H9 (cell line): ENCODE data around the gene ABCB1. TPM values are rescaled to one million over a fixed set of nuclear protein-coding genes. Genes with fewer than 3 reads are reported as not detected.

Source experiments
- DNase-seq: peaks from one replicate; pipeline ENCODE4 v3.0.0-alpha.2; 2017
- H2AFZ ChIP-seq: one replicate; pipeline ENCODE4 v1.6.1; 2013; ENCODE audit warnings: mild to moderate bottlenecking, low read length, control low read depth, moderate library complexity
- H2AK5ac ChIP-seq: 2 replicates; pipeline ENCODE4 v1.6.1; 2013; ENCODE audit warnings: low read length, control low read depth, mixed read lengths; ENCODE audit not compliant: insufficient read length
- H2BK120ac ChIP-seq: one replicate; pipeline ENCODE4 v1.6.1; 2013; ENCODE audit warnings: low read depth, mild to moderate bottlenecking, low read length, control low read depth, inconsistent platforms; ENCODE audit not compliant: poor library complexity, severe bottlenecking
- H2BK12ac ChIP-seq: 2 replicates; pipeline ENCODE4 v1.6.1; 2013; ENCODE audit warnings: low read length, control low read depth, mixed read lengths, low read depth; ENCODE audit not compliant: insufficient read length
- H2BK15ac ChIP-seq: 2 replicates; pipeline ENCODE4 v1.6.1; 2013; ENCODE audit warnings: low read depth, low read length, control low read depth
- H2BK20ac ChIP-seq: one replicate; pipeline ENCODE4 v1.6.1; 2013; ENCODE audit warnings: low read depth, mild to moderate bottlenecking, low read length, control low read depth, inconsistent platforms; ENCODE audit not compliant: poor library complexity, severe bottlenecking
- H2BK5ac ChIP-seq: 2 replicates; pipeline ENCODE4 v1.6.1; 2013; ENCODE audit warnings: low read length, control low read depth, mixed read lengths; ENCODE audit not compliant: insufficient read length
- H3K14ac ChIP-seq: 2 replicates; pipeline ENCODE4 v1.6.1; 2013; ENCODE audit warnings: low read length, control low read depth; ENCODE audit not compliant: insufficient read depth
- H3K18ac ChIP-seq: 2 replicates; pipeline ENCODE4 v1.6.1; 2013; ENCODE audit warnings: low read depth, mild to moderate bottlenecking, mixed read lengths, low read length, control low read depth; ENCODE audit not compliant: insufficient read length
- H3K23ac ChIP-seq: 2 replicates; pipeline ENCODE4 v1.6.1; 2013; ENCODE audit warnings: low read length, control low read depth, mixed read lengths, low read depth; ENCODE audit not compliant: insufficient read length
- H3K23me2 ChIP-seq: 2 replicates; pipeline ENCODE4 v1.6.1; 2013; ENCODE audit warnings: low read depth, mild to moderate bottlenecking, mixed read lengths, low read length, control low read depth; ENCODE audit not compliant: insufficient read length, poor library complexity, severe bottlenecking
- H3K27ac ChIP-seq: 2 replicates; pipeline ENCODE4 v1.5.1; 2013; ENCODE audit warnings: low read length, control low read depth, mixed read lengths, low read depth; ENCODE audit not compliant: insufficient read length
- H3K27me3 ChIP-seq: 2 replicates; pipeline ENCODE4 v1.6.1; 2013; ENCODE audit warnings: low read length, control low read depth, inconsistent platforms; ENCODE audit not compliant: insufficient read depth
- H3K4ac ChIP-seq: 2 replicates; pipeline ENCODE4 v1.6.1; 2013; ENCODE audit warnings: low read depth, mild to moderate bottlenecking, control low read depth, inconsistent platforms, low read length, moderate library complexity
- H3K4me1 ChIP-seq: 2 replicates; pipeline ENCODE4 v1.6.1; 2013; ENCODE audit warnings: low read length, control low read depth, inconsistent platforms; ENCODE audit not compliant: insufficient read depth
- H3K4me2 ChIP-seq: 2 replicates; pipeline ENCODE4 v1.6.1; 2013; ENCODE audit warnings: low read length, control low read depth, mixed read lengths; ENCODE audit not compliant: insufficient read length, insufficient read depth
- H3K56ac ChIP-seq: 2 replicates; pipeline ENCODE4 v1.6.1; 2013; ENCODE audit warnings: low read depth, mild to moderate bottlenecking, mixed read lengths, low read length, control low read depth; ENCODE audit not compliant: insufficient read length
- H3K79me1 ChIP-seq: 2 replicates; pipeline ENCODE4 v1.6.1; 2013; ENCODE audit warnings: low read depth, mild to moderate bottlenecking, moderate library complexity, low read length, control low read depth, inconsistent platforms; ENCODE audit not compliant: insufficient read depth, poor library complexity, severe bottlenecking
- H3K79me2 ChIP-seq: 2 replicates; pipeline ENCODE4 v1.6.1; 2013; ENCODE audit warnings: low read length, control low read depth, inconsistent platforms; ENCODE audit not compliant: insufficient read depth
- H3K9ac ChIP-seq: 2 replicates; pipeline ENCODE4 v1.6.1; 2013; ENCODE audit warnings: low read length, control low read depth, mixed read lengths; ENCODE audit not compliant: insufficient read length; ENCODE audit errors: extremely low read depth
- H3K9me3 ChIP-seq: one replicate; pipeline ENCODE4 v1.6.1; 2013; ENCODE audit warnings: low read depth, low read length, inconsistent platforms; ENCODE audit not compliant: control insufficient read depth
- H3T11ph ChIP-seq: one replicate; pipeline ENCODE4 v1.6.1; 2013; ENCODE audit warnings: mild to moderate bottlenecking, low read length, control low read depth, inconsistent platforms
- H4K20me1 ChIP-seq: one replicate; pipeline ENCODE4 v1.6.1; 2013; ENCODE audit not compliant: control insufficient read depth, insufficient read length, insufficient read depth
- H4K5ac ChIP-seq: 2 replicates; pipeline ENCODE4 v1.6.1; 2013; ENCODE audit warnings: low read depth, mild to moderate bottlenecking, mixed read lengths, low read length, control low read depth; ENCODE audit not compliant: insufficient read length
- H4K8ac ChIP-seq: replicated peaks from 2 replicates; pipeline ENCODE4 v1.6.1; 2013; ENCODE audit warnings: low read length, control low read depth, mixed read lengths, low read depth; ENCODE audit not compliant: insufficient read length
- H4K91ac ChIP-seq: 2 replicates; pipeline ENCODE4 v1.6.1; 2013; ENCODE audit warnings: low read depth, mild to moderate bottlenecking, moderate library complexity, mixed read lengths, low read length, control low read depth; ENCODE audit not compliant: insufficient read length
- H3K27ac Mint-ChIP-seq, 3 experiments: 2 replicates in 2 of 3; 3 replicates in 1 of 3; pipeline ENCODE4 v1.8.0; 2020 to 2021; ENCODE audit warnings: mixed read lengths in 3 of 3, mild to moderate bottlenecking in 1 of 3, moderate library complexity in 1 of 3
- H3K27me3 Mint-ChIP-seq: 2 replicates; pipeline ENCODE4 v1.8.0; 2021; ENCODE audit warnings: low read depth, mild to moderate bottlenecking, moderate library complexity, mixed read lengths
- H3K36me3 Mint-ChIP-seq, 3 experiments: 2 replicates in 2 of 3; 3 replicates in 1 of 3; pipeline ENCODE4 v1.8.0; 2020 to 2021; ENCODE audit warnings: low read depth in 3 of 3, mixed read lengths in 3 of 3; ENCODE audit not compliant: insufficient read depth in 1 of 3
- H3K4me1 Mint-ChIP-seq, 2 experiments: 2 replicates each; pipeline ENCODE4 v1.8.0; 2020; ENCODE audit warnings: mixed read lengths in 2 of 2
- H3K4me3 Mint-ChIP-seq, 2 experiments: 2 replicates in 1 of 2; 3 replicates in 1 of 2; pipeline ENCODE4 v1.8.0; 2020 to 2021; ENCODE audit warnings: mild to moderate bottlenecking in 2 of 2, mixed read lengths in 2 of 2, moderate library complexity in 1 of 2
- H3K9me3 Mint-ChIP-seq, 2 experiments: 2 replicates in 1 of 2; 3 replicates in 1 of 2; pipeline ENCODE4 v1.8.0; 2020; ENCODE audit warnings: mild to moderate bottlenecking in 2 of 2, mixed read lengths in 2 of 2, moderate library complexity in 1 of 2
- CTCF ChIP-seq: fragments of 200-600 bp; sonication (generic); conservative IDR thresholded peaks from 3 replicates; pipeline ENCODE4 v1.8.0; 2021; ENCODE audit warnings: antibody characterized with exemption, mild to moderate bottlenecking
- WGBS: extraction: QIAGEN DNeasy Blood & Tissue Kit; methylation state at CpG from one replicate; pipeline ENCODE4 v1.1.7; 2013; ENCODE audit warnings: missing lambda C conversion rate, low lambda C conversion rate, mixed read lengths; ENCODE audit not compliant: insufficient read length; ENCODE audit errors: extremely low coverage; 5-methylcytosine and 5-hydroxymethylcytosine counted together
- total RNA-seq: library from RNA; stranded (reverse); gene quantifications from 2 replicates; pipeline ENCODE4 v1.2.1, GENCODE V29; 2021

Gene ABCB1
- total RNA-seq, 1 experiment from 2014 or later, result 0.33 TPM

- no peak overlapping the region for H3K14ac ChIP-seq
- H3K4me2 ChIP-seq, result no peak overlapping the region
These were observed 19.0 kb downstream of the ABCB1 start for GRCh38 chr7:87581723-87582122.

More at GRCh38 chr7:87581723-87582122, 19.0 kb downstream of the ABCB1 start:
- Histone ChIP-seq H3K56ac (no peak overlapping the region), H3K4me1 (no peaks in the 10 kb centered on the region), H3K9me3 (no peaks in the 10 kb centered on the region), H4K20me1 (no peaks in the 10 kb centered on the region), H3K79me1 (no peaks in the 10 kb centered on the region), H3T11ph (no peak overlapping the region), H4K91ac (no peak overlapping the region), H2BK15ac (no peak overlapping the region), H2AFZ (no peak overlapping the region), H3K9ac (no peak overlapping the region), H4K5ac (no peak overlapping the region), H2BK12ac (no peak overlapping the region), H3K79me2 (no peaks in the 10 kb centered on the region), H4K8ac (no peak overlapping the region), H3K23me2 (no peaks in the 10 kb centered on the region), H3K27ac (no peak overlapping the region), H2BK120ac (no peak overlapping the region), H3K23ac (no peak overlapping the region), H2AK5ac (no peak overlapping the region), H2BK20ac (no peak overlapping the region), H3K4ac (no peak overlapping the region), H2BK5ac (no peak overlapping the region), H3K27me3 (no peaks in the 10 kb centered on the region), H3K18ac (no peak overlapping the region)
- no peak for TF ChIP-seq CTCF
- Mint-ChIP-seq H3K9me3 (peaks cover 0 to 3% of the 10 kb centered on the region in 2 experiments; a peak in 1 of 5 replicates), H3K36me3 (no peaks in the 10 kb centered on the region), H3K4me1 (peaks cover 0 to 6% of the 10 kb centered on the region in 2 experiments; a peak in 2 of 4 replicates), H3K27ac (no peak overlapping the region), H3K27me3 (peaks cover 1% of the 10 kb centered on the region; the same call in 1 of the 2 replicates), H3K4me3 (no peak overlapping the region)
- no peak for DNase-seq
- WGBS, result no CpG with 5 or more reads among the region's 3 CpGs
